Parathyroid adenoma (tissue), 2 donors: ENCODE measurements around the gene TARS2.

Experiments
- H2AFZ ChIP-seq: fragments of 300-600 bp; sonication (generic); one replicate; pipeline ENCODE4 v1.7.0; 2017; ENCODE audit warnings: antibody characterized with exemption, mild to moderate bottlenecking
- H3K27ac ChIP-seq: fragments of 300-600 bp; sonication (generic); one replicate; pipeline ENCODE4 v1.7.0; 2017
- H3K27me3 ChIP-seq: fragments of 300-600 bp; sonication (generic); one replicate; pipeline ENCODE4 v1.7.0; 2017; ENCODE audit warnings: low read length; ENCODE audit not compliant: control insufficient read depth, insufficient read depth
- H3K36me3 ChIP-seq: fragments of 300-600 bp; sonication (generic); one replicate; pipeline ENCODE4 v1.7.0; 2017; ENCODE audit warnings: low read length; ENCODE audit not compliant: control insufficient read depth, insufficient read depth
- H3K4me1 ChIP-seq: fragments of 300-600 bp; sonication (generic); one replicate; pipeline ENCODE4 v1.7.0; 2017; ENCODE audit warnings: control low read depth
- H3K4me2 ChIP-seq: fragments of 300-600 bp; sonication (generic); one replicate; pipeline ENCODE4 v1.7.0; 2017; ENCODE audit warnings: low read length
- H3K4me3 ChIP-seq: fragments of 300-600 bp; sonication (generic); one replicate; pipeline ENCODE4 v1.7.0; 2017; ENCODE audit warnings: low read depth, low read length
- H3K79me2 ChIP-seq: fragments of 300-600 bp; sonication (generic); one replicate; pipeline ENCODE4 v1.7.0; 2017; ENCODE audit warnings: control low read depth
- H3K9ac ChIP-seq: fragments of 300-600 bp; sonication (generic); one replicate; pipeline ENCODE4 v1.7.0; 2017; ENCODE audit warnings: mild to moderate bottlenecking
- H3K9me3 ChIP-seq: fragments of 300-600 bp; sonication (generic); one replicate; pipeline ENCODE4 v1.7.0; 2017; ENCODE audit warnings: low read length; ENCODE audit not compliant: control insufficient read depth
- TF ChIP-seq, protein P1 (sequence below): fragments of 300-600 bp; sonication (generic); IDR thresholded peaks from one replicate; pipeline ENCODE4 v1.7.0; 2017; ENCODE audit warnings: antibody characterized with exemption, mild to moderate bottlenecking
- donor health status: primary hyperparathyroidism.

TARS2 gene

GRCh38 chr1:150505431-150505830 is 18.2 kb downstream of the TARS2 start:
- H3K27ac ChIP-seq = no peak overlapping the region
- no peak overlapping the region for H2AFZ ChIP-seq
- H3K4me3 ChIP-seq = no peak overlapping the region
- H3K4me1 ChIP-seq = no peaks in the 10 kb centered on the region
- no peaks in the 10 kb centered on the region for H3K36me3 ChIP-seq
- no peak overlapping the region for H3K4me2 ChIP-seq
- no peaks in the 10 kb centered on the region for H3K79me2 ChIP-seq
- H3K9me3 ChIP-seq = no peaks in the 10 kb centered on the region
- H3K27me3 ChIP-seq = no peaks in the 10 kb centered on the region
- TF ChIP-seq, protein P1, sequence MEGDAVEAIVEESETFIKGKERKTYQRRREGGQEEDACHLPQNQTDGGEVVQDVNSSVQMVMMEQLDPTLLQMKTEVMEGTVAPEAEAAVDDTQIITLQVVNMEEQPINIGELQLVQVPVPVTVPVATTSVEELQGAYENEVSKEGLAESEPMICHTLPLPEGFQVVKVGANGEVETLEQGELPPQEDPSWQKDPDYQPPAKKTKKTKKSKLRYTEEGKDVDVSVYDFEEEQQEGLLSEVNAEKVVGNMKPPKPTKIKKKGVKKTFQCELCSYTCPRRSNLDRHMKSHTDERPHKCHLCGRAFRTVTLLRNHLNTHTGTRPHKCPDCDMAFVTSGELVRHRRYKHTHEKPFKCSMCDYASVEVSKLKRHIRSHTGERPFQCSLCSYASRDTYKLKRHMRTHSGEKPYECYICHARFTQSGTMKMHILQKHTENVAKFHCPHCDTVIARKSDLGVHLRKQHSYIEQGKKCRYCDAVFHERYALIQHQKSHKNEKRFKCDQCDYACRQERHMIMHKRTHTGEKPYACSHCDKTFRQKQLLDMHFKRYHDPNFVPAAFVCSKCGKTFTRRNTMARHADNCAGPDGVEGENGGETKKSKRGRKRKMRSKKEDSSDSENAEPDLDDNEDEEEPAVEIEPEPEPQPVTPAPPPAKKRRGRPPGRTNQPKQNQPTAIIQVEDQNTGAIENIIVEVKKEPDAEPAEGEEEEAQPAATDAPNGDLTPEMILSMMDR = no peak
- H3K9ac ChIP-seq = no peak overlapping the region

DNA sequence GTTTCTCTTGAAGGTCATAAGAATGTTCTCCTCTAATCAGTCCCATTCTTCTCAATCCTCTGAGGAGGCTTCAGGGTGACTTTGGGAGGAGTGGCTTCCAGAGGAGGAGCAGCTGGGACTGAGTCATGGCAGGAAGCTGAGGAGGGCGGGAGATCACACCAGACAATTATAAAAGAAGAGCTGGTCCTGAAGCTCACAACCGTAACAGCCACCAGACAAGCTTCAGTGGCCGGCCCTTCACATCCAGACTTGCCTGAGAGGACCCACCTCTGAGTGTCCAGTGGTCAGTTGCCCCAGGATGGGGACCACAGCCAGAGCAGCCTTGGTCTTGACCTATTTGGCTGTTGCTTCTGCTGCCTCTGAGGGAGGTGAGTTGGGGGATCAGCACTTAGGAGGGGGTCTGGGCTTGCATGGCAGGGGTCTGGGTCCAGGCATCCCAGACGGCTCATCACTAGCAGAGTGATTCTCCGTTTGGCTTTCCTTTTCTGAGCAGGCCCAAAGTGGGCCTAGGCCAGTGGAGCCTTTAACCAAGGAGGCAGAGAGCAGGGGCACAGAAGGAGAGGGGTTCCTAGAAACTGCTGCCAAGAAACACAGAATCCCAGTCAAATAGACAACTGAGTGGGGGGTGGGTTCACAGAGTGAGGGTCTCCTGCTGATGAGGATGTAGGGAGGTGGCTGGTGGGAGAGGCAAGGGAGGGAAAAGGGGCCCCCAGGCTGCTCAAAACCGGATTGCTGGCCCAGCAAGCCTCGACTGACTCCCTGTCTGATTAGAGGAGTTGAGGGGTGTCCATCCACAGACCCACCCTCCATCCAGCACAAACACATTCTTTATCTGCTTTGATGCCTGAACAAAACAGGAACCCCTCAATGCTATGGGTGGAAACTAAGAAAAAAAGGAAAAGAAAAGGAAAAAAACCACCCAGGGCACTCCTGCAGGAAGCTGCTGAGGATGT is 21.0 kb downstream of the TARS2 start, which contains the start of gene ECM1:
ECM1 (plus strand) TSS at position 198 of the 953 bp plus-strand sequence; CDS start at position 299, 101 bp downstream.
- TF ChIP-seq, protein P1 = no peak
- no peak within 1 kb of the TSS for H3K4me3 ChIP-seq

DNA sequence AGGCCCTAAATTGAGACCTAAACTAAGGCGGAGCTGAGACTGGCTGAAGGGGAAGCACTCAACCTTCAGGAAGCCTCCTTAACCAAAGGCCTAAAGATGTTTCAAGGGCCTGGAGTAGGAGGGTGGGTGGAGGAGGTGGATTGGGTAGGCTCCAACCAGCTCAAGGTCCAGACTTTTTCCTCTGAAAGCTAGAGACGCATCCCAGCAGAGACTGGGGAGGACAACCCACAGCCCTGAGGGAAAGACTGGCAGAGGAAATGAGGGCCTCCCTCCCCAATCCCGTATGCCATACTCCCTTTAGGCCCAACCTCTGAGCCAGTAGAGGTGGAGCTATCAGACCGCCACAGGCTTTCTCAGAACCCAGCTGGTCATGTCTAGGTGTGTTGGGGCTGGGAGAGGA is 21.8 kb downstream of the TARS2 start:
- Histone ChIP-seq H3K27ac (no peak overlapping the region), H3K27me3 (no peaks in the 10 kb centered on the region), H2AFZ (no peak overlapping the region), H3K36me3 (no peaks in the 10 kb centered on the region), H3K4me1 (no peaks in the 10 kb centered on the region), H3K9ac (no peak overlapping the region), H3K4me3 (no peak overlapping the region), H3K4me2 (no peak overlapping the region), H3K79me2 (no peaks in the 10 kb centered on the region), H3K9me3 (no peaks in the 10 kb centered on the region)
- TF ChIP-seq, protein P1 = no peak

More for the DNA sequence above, 21.0 kb downstream of the TARS2 start, which contains the start of gene ECM1:
- no peak within 1 kb of the TSS for H3K9ac ChIP-seq
- H2AFZ ChIP-seq = no peak within 1 kb of the TSS
- H3K79me2 ChIP-seq = no peaks in the 10 kb centered on the region
- no peaks in the 10 kb centered on the region for H3K27me3 ChIP-seq
- no peaks in the 10 kb centered on the region for H3K9me3 ChIP-seq
- H3K4me2 ChIP-seq = no peak within 1 kb of the TSS
- H3K4me1 ChIP-seq = no peaks in the 10 kb centered on the region
- peak within 1 kb of the TSS; percentile 19 for H3K27ac ChIP-seq
- H3K36me3 ChIP-seq = no peaks in the 10 kb centered on the region

DNA sequence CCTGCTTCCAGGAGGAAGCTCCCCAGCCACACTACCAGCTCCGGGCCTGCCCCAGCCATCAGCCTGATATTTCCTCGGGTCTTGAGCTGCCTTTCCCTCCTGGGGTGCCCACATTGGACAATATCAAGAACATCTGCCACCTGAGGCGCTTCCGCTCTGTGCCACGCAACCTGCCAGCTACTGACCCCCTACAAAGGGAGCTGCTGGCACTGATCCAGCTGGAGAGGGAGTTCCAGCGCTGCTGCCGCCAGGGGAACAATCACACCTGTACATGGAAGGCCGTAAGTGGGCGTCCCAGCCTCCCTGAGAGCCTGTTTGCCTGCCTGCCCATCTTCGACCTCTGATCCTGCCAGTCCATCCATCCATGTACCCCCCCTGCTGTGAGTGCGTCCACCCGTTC is 24.3 kb downstream of the TARS2 start:
- TF ChIP-seq, protein P1 = no peak
- no peak overlapping the region for H3K27ac ChIP-seq
- no peak overlapping the region for H3K9ac ChIP-seq
- no peaks in the 10 kb centered on the region for H3K79me2 ChIP-seq
- H2AFZ ChIP-seq = no peak overlapping the region
- no peaks in the 10 kb centered on the region for H3K9me3 ChIP-seq
- no peaks in the 10 kb centered on the region for H3K36me3 ChIP-seq
- H3K4me3 ChIP-seq = no peak overlapping the region
- H3K4me2 ChIP-seq = no peak overlapping the region
- H3K27me3 ChIP-seq = no peaks in the 10 kb centered on the region
- no peaks in the 10 kb centered on the region for H3K4me1 ChIP-seq
